Colonic mucosa (tissue), 4 donors: Measurements from ENCODE around the gene ZDHHC14. TPM values are rescaled to one million over a fixed set of nuclear protein-coding genes. Genes with fewer than 3 reads are reported as not detected.

Source experiments
- DNase-seq: peaks from one replicate; pipeline ENCODE4 v3.0.0-alpha.2; 2020
- H3K27ac ChIP-seq: fragments of 200-600 bp; one replicate; pipeline ENCODE4 v1.8.0; 2021
- H3K27me3 ChIP-seq: fragments of 200-600 bp; one replicate; pipeline ENCODE4 v1.8.0; 2021
- H3K36me3 ChIP-seq: fragments of 200-600 bp; one replicate; pipeline ENCODE4 v1.8.0; 2021
- H3K4me1 ChIP-seq: fragments of 200-600 bp; one replicate; pipeline ENCODE4 v1.8.0; 2021; ENCODE audit warnings: mild to moderate bottlenecking
- H3K4me3 ChIP-seq: fragments of 200-600 bp; one replicate; pipeline ENCODE4 v1.8.0; 2021
- H3K9ac ChIP-seq, 2 donors: one replicate each; pipeline ENCODE4 v1.7.0; 2013; ENCODE audit warnings: control low read depth in 2 of 2, low read depth in 2 of 2, low read length in 2 of 2
- H3K9me3 ChIP-seq: fragments of 200-600 bp; one replicate; pipeline ENCODE4 v1.8.0; 2021
- intact Hi-C: fragments of 100-400 bp; cut with DNase I; formaldehyde crosslinking; loops from one replicate; pipeline ENCODE4 v1.14.1; 2022
- total RNA-seq, 2 donors: library from RNA; stranded (reverse); fragmentation: NEBNext Ultra II Directional in 1 of 2; extraction: Animal tissue kit (Norgen Biotek cat#: 25700) in 1 of 2; gene quantifications; one replicate each; pipeline ENCODE4 v1.2.1, GENCODE V29; 2021
- TF ChIP-seq, protein P1 (sequence below): fragments of 200-600 bp; IDR thresholded peaks from one replicate; pipeline ENCODE4 v1.8.0; 2022; ENCODE audit warnings: antibody characterized with exemption, mild to moderate bottlenecking
- donor health status: healthy.
- donor health status: DM: no; HTN: no; CAD: no.
- donor health status: DM: no; HTN: no; CAD: no.

Gene ZDHHC14
- total RNA-seq, 2 donors from 2014 or later, result 8.4 to 11.4 TPM

- Histone ChIP-seq H3K9ac (no peak overlapping the region), H3K9me3 (no peaks in the 10 kb centered on the region), H3K36me3 (no peaks in the 10 kb centered on the region), H3K27me3 (no peaks in the 10 kb centered on the region), H3K27ac (no peak overlapping the region), H3K4me1 (no peaks in the 10 kb centered on the region), H3K4me3 (no peak overlapping the region)
- TF ChIP-seq, protein P1, sequence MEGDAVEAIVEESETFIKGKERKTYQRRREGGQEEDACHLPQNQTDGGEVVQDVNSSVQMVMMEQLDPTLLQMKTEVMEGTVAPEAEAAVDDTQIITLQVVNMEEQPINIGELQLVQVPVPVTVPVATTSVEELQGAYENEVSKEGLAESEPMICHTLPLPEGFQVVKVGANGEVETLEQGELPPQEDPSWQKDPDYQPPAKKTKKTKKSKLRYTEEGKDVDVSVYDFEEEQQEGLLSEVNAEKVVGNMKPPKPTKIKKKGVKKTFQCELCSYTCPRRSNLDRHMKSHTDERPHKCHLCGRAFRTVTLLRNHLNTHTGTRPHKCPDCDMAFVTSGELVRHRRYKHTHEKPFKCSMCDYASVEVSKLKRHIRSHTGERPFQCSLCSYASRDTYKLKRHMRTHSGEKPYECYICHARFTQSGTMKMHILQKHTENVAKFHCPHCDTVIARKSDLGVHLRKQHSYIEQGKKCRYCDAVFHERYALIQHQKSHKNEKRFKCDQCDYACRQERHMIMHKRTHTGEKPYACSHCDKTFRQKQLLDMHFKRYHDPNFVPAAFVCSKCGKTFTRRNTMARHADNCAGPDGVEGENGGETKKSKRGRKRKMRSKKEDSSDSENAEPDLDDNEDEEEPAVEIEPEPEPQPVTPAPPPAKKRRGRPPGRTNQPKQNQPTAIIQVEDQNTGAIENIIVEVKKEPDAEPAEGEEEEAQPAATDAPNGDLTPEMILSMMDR, result no peak
- DNase-seq, result peak; percentile 10
- intact Hi-C loops, result no loop called here
Observed at GRCh38 chr6:157487110-157487773, 106.3 kb downstream of the ZDHHC14 start.

DNA sequence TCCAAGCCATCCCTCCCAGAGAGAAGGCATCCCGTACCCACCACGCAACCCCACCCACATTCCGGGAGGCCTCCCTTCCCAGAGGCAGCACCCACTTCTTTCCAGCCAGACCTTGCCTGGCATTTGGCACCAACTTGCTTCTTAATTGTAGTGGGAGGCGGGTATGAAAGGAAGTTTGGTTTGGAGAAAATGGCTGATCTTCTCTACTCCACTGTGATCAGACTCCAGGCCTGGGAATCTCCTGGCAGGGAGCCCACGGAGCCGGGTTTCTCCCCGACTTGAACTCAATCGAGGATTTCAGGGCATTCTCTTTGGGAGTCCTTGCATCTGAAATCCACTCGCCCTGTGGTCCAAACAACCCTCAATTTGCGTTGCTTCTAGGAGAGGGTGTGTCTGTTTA lies 107.1 kb downstream of the ZDHHC14 start:
- Histone ChIP-seq H3K36me3 (no peaks in the 10 kb centered on the region), H3K9me3 (no peaks in the 10 kb centered on the region), H3K9ac (no peak overlapping the region), H3K27me3 (no peaks in the 10 kb centered on the region), H3K4me1 (no peaks in the 10 kb centered on the region), H3K4me3 (no peak overlapping the region), H3K27ac (no peak overlapping the region)
- DNase-seq, result peak; percentile 16
- TF ChIP-seq, protein P1, result no peak
- intact Hi-C loops, result no loop called here

- H3K4me3 ChIP-seq, result no peak overlapping the region
- TF ChIP-seq, protein P1, result no peak
- H3K9me3 ChIP-seq, result no peaks in the 10 kb centered on the region
- no peaks in the 10 kb centered on the region for H3K27me3 ChIP-seq
- DNase-seq, result peak; percentile 15
- H3K36me3 ChIP-seq, result no peaks in the 10 kb centered on the region
- no peak overlapping the region for H3K9ac ChIP-seq
- intact Hi-C loops, result no loop called here
- H3K4me1 ChIP-seq, result no peaks in the 10 kb centered on the region
- no peak overlapping the region for H3K27ac ChIP-seq
Observed at GRCh38 chr6:157488716-157489118, 107.7 kb downstream of the ZDHHC14 start.

DNA sequence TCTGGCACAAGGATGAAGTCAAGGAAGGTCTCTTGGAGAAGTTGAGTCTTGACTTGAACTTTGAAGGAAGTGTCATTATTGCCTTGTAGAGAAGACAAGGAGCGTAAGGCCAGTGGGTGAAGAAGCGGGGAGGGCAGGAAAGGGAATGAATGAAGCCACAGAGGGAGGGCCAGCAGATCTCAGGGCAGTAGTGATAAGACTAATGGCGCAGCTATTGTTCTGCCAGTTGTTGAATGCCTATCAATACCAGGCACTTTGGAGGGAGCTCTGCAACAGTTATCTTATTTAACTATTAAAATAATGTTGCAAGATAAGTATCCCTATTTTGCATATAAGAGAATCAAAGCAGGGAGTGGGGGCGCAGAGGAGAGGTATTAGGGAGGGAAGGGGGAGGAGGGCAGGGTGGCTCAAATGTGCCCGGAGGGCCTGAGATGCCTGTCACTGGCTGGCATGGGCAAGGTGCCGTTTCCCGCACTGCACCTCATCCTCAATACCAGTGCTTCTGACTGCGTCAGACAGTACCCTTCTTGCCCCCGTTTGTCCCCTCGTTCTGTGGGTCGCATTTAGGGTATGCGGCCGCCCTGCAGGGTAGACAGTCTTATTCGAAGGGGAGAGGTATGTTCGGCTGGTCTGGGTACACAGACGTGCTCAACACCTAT lies 109.8 kb downstream of the ZDHHC14 start:
- Histone ChIP-seq H3K27ac (no peak overlapping the region), H3K27me3 (no peaks in the 10 kb centered on the region), H3K9me3 (no peaks in the 10 kb centered on the region), H3K9ac (no peak overlapping the region), H3K36me3 (no peaks in the 10 kb centered on the region), H3K4me1 (no peaks in the 10 kb centered on the region), H3K4me3 (no peak overlapping the region)
- TF ChIP-seq, protein P1, result no peak
- DNase-seq, result peak; percentile 9
- intact Hi-C loops, result no loop called here

GRCh38 chr6:157491571-157492232 lies 110.7 kb downstream of the ZDHHC14 start:
- no peak overlapping the region for H3K9ac ChIP-seq
- H3K27me3 ChIP-seq, result no peaks in the 10 kb centered on the region
- no peaks in the 10 kb centered on the region for H3K36me3 ChIP-seq
- no peak overlapping the region for H3K4me3 ChIP-seq
- DNase-seq, result peak; percentile 14
- TF ChIP-seq, protein P1, result no peak
- intact Hi-C loops, result no loop called here
- no peaks in the 10 kb centered on the region for H3K9me3 ChIP-seq
- H3K27ac ChIP-seq, result no peak overlapping the region
- no peaks in the 10 kb centered on the region for H3K4me1 ChIP-seq
